H9 (cell line): ENCODE data around the gene SLC13A4. TPM values are rescaled to one million over a fixed set of nuclear protein-coding genes. Genes with fewer than 3 reads are reported as not detected.

Source experiments
- DNase-seq: peaks from one replicate; pipeline ENCODE4 v3.0.0-alpha.2; 2017
- H2AFZ ChIP-seq: one replicate; pipeline ENCODE4 v1.6.1; 2013; ENCODE audit warnings: mild to moderate bottlenecking, low read length, control low read depth, moderate library complexity
- H2AK5ac ChIP-seq: 2 replicates; pipeline ENCODE4 v1.6.1; 2013; ENCODE audit warnings: low read length, control low read depth, mixed read lengths; ENCODE audit not compliant: insufficient read length
- H2BK120ac ChIP-seq: one replicate; pipeline ENCODE4 v1.6.1; 2013; ENCODE audit warnings: low read depth, mild to moderate bottlenecking, low read length, control low read depth, inconsistent platforms; ENCODE audit not compliant: poor library complexity, severe bottlenecking
- H2BK12ac ChIP-seq: 2 replicates; pipeline ENCODE4 v1.6.1; 2013; ENCODE audit warnings: low read length, control low read depth, mixed read lengths, low read depth; ENCODE audit not compliant: insufficient read length
- H2BK15ac ChIP-seq: 2 replicates; pipeline ENCODE4 v1.6.1; 2013; ENCODE audit warnings: low read depth, low read length, control low read depth
- H2BK20ac ChIP-seq: one replicate; pipeline ENCODE4 v1.6.1; 2013; ENCODE audit warnings: low read depth, mild to moderate bottlenecking, low read length, control low read depth, inconsistent platforms; ENCODE audit not compliant: poor library complexity, severe bottlenecking
- H2BK5ac ChIP-seq: 2 replicates; pipeline ENCODE4 v1.6.1; 2013; ENCODE audit warnings: low read length, control low read depth, mixed read lengths; ENCODE audit not compliant: insufficient read length
- H3K14ac ChIP-seq: 2 replicates; pipeline ENCODE4 v1.6.1; 2013; ENCODE audit warnings: low read length, control low read depth; ENCODE audit not compliant: insufficient read depth
- H3K18ac ChIP-seq: 2 replicates; pipeline ENCODE4 v1.6.1; 2013; ENCODE audit warnings: low read depth, mild to moderate bottlenecking, mixed read lengths, low read length, control low read depth; ENCODE audit not compliant: insufficient read length
- H3K23ac ChIP-seq: 2 replicates; pipeline ENCODE4 v1.6.1; 2013; ENCODE audit warnings: low read length, control low read depth, mixed read lengths, low read depth; ENCODE audit not compliant: insufficient read length
- H3K23me2 ChIP-seq: 2 replicates; pipeline ENCODE4 v1.6.1; 2013; ENCODE audit warnings: low read depth, mild to moderate bottlenecking, mixed read lengths, low read length, control low read depth; ENCODE audit not compliant: insufficient read length, poor library complexity, severe bottlenecking
- H3K27ac ChIP-seq: 2 replicates; pipeline ENCODE4 v1.5.1; 2013; ENCODE audit warnings: low read length, control low read depth, mixed read lengths, low read depth; ENCODE audit not compliant: insufficient read length
- H3K27me3 ChIP-seq: 2 replicates; pipeline ENCODE4 v1.6.1; 2013; ENCODE audit warnings: low read length, control low read depth, inconsistent platforms; ENCODE audit not compliant: insufficient read depth
- H3K4ac ChIP-seq: 2 replicates; pipeline ENCODE4 v1.6.1; 2013; ENCODE audit warnings: low read depth, mild to moderate bottlenecking, control low read depth, inconsistent platforms, low read length, moderate library complexity
- H3K4me1 ChIP-seq: 2 replicates; pipeline ENCODE4 v1.6.1; 2013; ENCODE audit warnings: low read length, control low read depth, inconsistent platforms; ENCODE audit not compliant: insufficient read depth
- H3K4me2 ChIP-seq: 2 replicates; pipeline ENCODE4 v1.6.1; 2013; ENCODE audit warnings: low read length, control low read depth, mixed read lengths; ENCODE audit not compliant: insufficient read length, insufficient read depth
- H3K56ac ChIP-seq: 2 replicates; pipeline ENCODE4 v1.6.1; 2013; ENCODE audit warnings: low read depth, mild to moderate bottlenecking, mixed read lengths, low read length, control low read depth; ENCODE audit not compliant: insufficient read length
- H3K79me1 ChIP-seq: 2 replicates; pipeline ENCODE4 v1.6.1; 2013; ENCODE audit warnings: low read depth, mild to moderate bottlenecking, moderate library complexity, low read length, control low read depth, inconsistent platforms; ENCODE audit not compliant: insufficient read depth, poor library complexity, severe bottlenecking
- H3K79me2 ChIP-seq: 2 replicates; pipeline ENCODE4 v1.6.1; 2013; ENCODE audit warnings: low read length, control low read depth, inconsistent platforms; ENCODE audit not compliant: insufficient read depth
- H3K9ac ChIP-seq: 2 replicates; pipeline ENCODE4 v1.6.1; 2013; ENCODE audit warnings: low read length, control low read depth, mixed read lengths; ENCODE audit not compliant: insufficient read length; ENCODE audit errors: extremely low read depth
- H3K9me3 ChIP-seq: one replicate; pipeline ENCODE4 v1.6.1; 2013; ENCODE audit warnings: low read depth, low read length, inconsistent platforms; ENCODE audit not compliant: control insufficient read depth
- H3T11ph ChIP-seq: one replicate; pipeline ENCODE4 v1.6.1; 2013; ENCODE audit warnings: mild to moderate bottlenecking, low read length, control low read depth, inconsistent platforms
- H4K20me1 ChIP-seq: one replicate; pipeline ENCODE4 v1.6.1; 2013; ENCODE audit not compliant: control insufficient read depth, insufficient read length, insufficient read depth
- H4K5ac ChIP-seq: 2 replicates; pipeline ENCODE4 v1.6.1; 2013; ENCODE audit warnings: low read depth, mild to moderate bottlenecking, mixed read lengths, low read length, control low read depth; ENCODE audit not compliant: insufficient read length
- H4K8ac ChIP-seq: replicated peaks from 2 replicates; pipeline ENCODE4 v1.6.1; 2013; ENCODE audit warnings: low read length, control low read depth, mixed read lengths, low read depth; ENCODE audit not compliant: insufficient read length
- H4K91ac ChIP-seq: 2 replicates; pipeline ENCODE4 v1.6.1; 2013; ENCODE audit warnings: low read depth, mild to moderate bottlenecking, moderate library complexity, mixed read lengths, low read length, control low read depth; ENCODE audit not compliant: insufficient read length
- H3K27ac Mint-ChIP-seq, 3 experiments: 2 replicates in 2 of 3; 3 replicates in 1 of 3; pipeline ENCODE4 v1.8.0; 2020 to 2021; ENCODE audit warnings: mixed read lengths in 3 of 3, mild to moderate bottlenecking in 1 of 3, moderate library complexity in 1 of 3
- H3K27me3 Mint-ChIP-seq: 2 replicates; pipeline ENCODE4 v1.8.0; 2021; ENCODE audit warnings: low read depth, mild to moderate bottlenecking, moderate library complexity, mixed read lengths
- H3K36me3 Mint-ChIP-seq, 3 experiments: 2 replicates in 2 of 3; 3 replicates in 1 of 3; pipeline ENCODE4 v1.8.0; 2020 to 2021; ENCODE audit warnings: low read depth in 3 of 3, mixed read lengths in 3 of 3; ENCODE audit not compliant: insufficient read depth in 1 of 3
- H3K4me1 Mint-ChIP-seq, 2 experiments: 2 replicates each; pipeline ENCODE4 v1.8.0; 2020; ENCODE audit warnings: mixed read lengths in 2 of 2
- H3K4me3 Mint-ChIP-seq, 2 experiments: 2 replicates in 1 of 2; 3 replicates in 1 of 2; pipeline ENCODE4 v1.8.0; 2020 to 2021; ENCODE audit warnings: mild to moderate bottlenecking in 2 of 2, mixed read lengths in 2 of 2, moderate library complexity in 1 of 2
- H3K9me3 Mint-ChIP-seq, 2 experiments: 2 replicates in 1 of 2; 3 replicates in 1 of 2; pipeline ENCODE4 v1.8.0; 2020; ENCODE audit warnings: mild to moderate bottlenecking in 2 of 2, mixed read lengths in 2 of 2, moderate library complexity in 1 of 2
- CTCF ChIP-seq: fragments of 200-600 bp; sonication (generic); conservative IDR thresholded peaks from 3 replicates; pipeline ENCODE4 v1.8.0; 2021; ENCODE audit warnings: antibody characterized with exemption, mild to moderate bottlenecking
- WGBS: extraction: QIAGEN DNeasy Blood & Tissue Kit; methylation state at CpG from one replicate; pipeline ENCODE4 v1.1.7; 2013; ENCODE audit warnings: missing lambda C conversion rate, low lambda C conversion rate, mixed read lengths; ENCODE audit not compliant: insufficient read length; ENCODE audit errors: extremely low coverage; 5-methylcytosine and 5-hydroxymethylcytosine counted together
- total RNA-seq: library from RNA; stranded (reverse); gene quantifications from 2 replicates; pipeline ENCODE4 v1.2.1, GENCODE V29; 2021

Gene SLC13A4
- total RNA-seq, 1 experiment from 2014 or later = 3.5 TPM

- H4K5ac ChIP-seq = no peak overlapping the region
- no peak overlapping the region for H3K4me2 ChIP-seq
- no CpG with 5 or more reads among the region's 1 CpG for WGBS
- no peak overlapping the region for H3K4ac ChIP-seq
- Mint-ChIP-seq H3K36me3 (no peaks in the 10 kb centered on the region), H3K27ac (no peak overlapping the region; a peak in 1 of 7 replicates), H3K27me3 (peaks cover 6% of the 10 kb centered on the region; the same call in 1 of the 2 replicates), H3K9me3 (no peaks in the 10 kb centered on the region), H3K4me3 (no peak overlapping the region), H3K4me1 (no peaks in the 10 kb centered on the region)
- no peak overlapping the region for H2BK120ac ChIP-seq
- no peak overlapping the region for H4K91ac ChIP-seq
- no peak overlapping the region for H2BK12ac ChIP-seq
- no peak overlapping the region for H2BK20ac ChIP-seq
- H2AFZ ChIP-seq = no peak overlapping the region
- no peak overlapping the region for H3T11ph ChIP-seq
- H3K4me1 ChIP-seq = no peaks in the 10 kb centered on the region
- no peak overlapping the region for H3K27ac ChIP-seq
- no peak overlapping the region for H2AK5ac ChIP-seq
- H3K14ac ChIP-seq = no peak overlapping the region
- H3K9me3 ChIP-seq = no peaks in the 10 kb centered on the region
- H4K20me1 ChIP-seq = no peaks in the 10 kb centered on the region
- no peak overlapping the region for H4K8ac ChIP-seq
- no peaks in the 10 kb centered on the region for H3K79me1 ChIP-seq
- TF ChIP-seq CTCF = no peak
- H3K18ac ChIP-seq = no peak overlapping the region
- no peaks in the 10 kb centered on the region for H3K27me3 ChIP-seq
- H3K79me2 ChIP-seq = no peaks in the 10 kb centered on the region
- H3K9ac ChIP-seq = no peak overlapping the region
- H2BK15ac ChIP-seq = no peak overlapping the region
- H2BK5ac ChIP-seq = no peak overlapping the region
- H3K56ac ChIP-seq = no peak overlapping the region
- H3K23ac ChIP-seq = no peak overlapping the region
- DNase-seq = no peak
- no peaks in the 10 kb centered on the region for H3K23me2 ChIP-seq
Measured at GRCh38 chr7:135734343-135734689, 6.3 kb upstream of the SLC13A4 start.
